Muscle layer of colon (tissue), 2 donors: Measurements from ENCODE around the gene SRRM5.

ENCODE experiments used
- H3K27ac ChIP-seq: one replicate; pipeline ENCODE4 v1.7.0; 2013; ENCODE audit warnings: low read depth, mild to moderate bottlenecking, low read length, moderate library complexity
- H3K27me3 ChIP-seq, 2 donors: one replicate each; pipeline ENCODE4 v1.7.0; 2013; ENCODE audit warnings: low read length in 2 of 2, mild to moderate bottlenecking in 2 of 2; ENCODE audit not compliant: insufficient read depth in 2 of 2, control insufficient read depth in 1 of 2
- H3K36me3 ChIP-seq: one replicate; pipeline ENCODE4 v1.7.0; 2013; ENCODE audit warnings: mild to moderate bottlenecking, low read length; ENCODE audit not compliant: insufficient read depth
- H3K4me1 ChIP-seq: one replicate; pipeline ENCODE4 v1.7.0; 2013; ENCODE audit warnings: mild to moderate bottlenecking, low read length; ENCODE audit not compliant: insufficient read depth
- H3K4me3 ChIP-seq, 2 donors: one replicate each; pipeline ENCODE4 v1.7.0; 2013; ENCODE audit warnings: low read length in 2 of 2, low read depth in 1 of 2, mild to moderate bottlenecking in 1 of 2, moderate library complexity in 1 of 2
- H3K9ac ChIP-seq: one replicate; pipeline ENCODE4 v1.7.0; 2013; ENCODE audit warnings: low read length
- H3K9me3 ChIP-seq: one replicate; pipeline ENCODE4 v1.7.0; 2013; ENCODE audit warnings: mild to moderate bottlenecking, low read length
- donor health status: abdominal sarcoma.
- donor health status: Adenocarcinoma of cecum.

Gene SRRM5, protein sequence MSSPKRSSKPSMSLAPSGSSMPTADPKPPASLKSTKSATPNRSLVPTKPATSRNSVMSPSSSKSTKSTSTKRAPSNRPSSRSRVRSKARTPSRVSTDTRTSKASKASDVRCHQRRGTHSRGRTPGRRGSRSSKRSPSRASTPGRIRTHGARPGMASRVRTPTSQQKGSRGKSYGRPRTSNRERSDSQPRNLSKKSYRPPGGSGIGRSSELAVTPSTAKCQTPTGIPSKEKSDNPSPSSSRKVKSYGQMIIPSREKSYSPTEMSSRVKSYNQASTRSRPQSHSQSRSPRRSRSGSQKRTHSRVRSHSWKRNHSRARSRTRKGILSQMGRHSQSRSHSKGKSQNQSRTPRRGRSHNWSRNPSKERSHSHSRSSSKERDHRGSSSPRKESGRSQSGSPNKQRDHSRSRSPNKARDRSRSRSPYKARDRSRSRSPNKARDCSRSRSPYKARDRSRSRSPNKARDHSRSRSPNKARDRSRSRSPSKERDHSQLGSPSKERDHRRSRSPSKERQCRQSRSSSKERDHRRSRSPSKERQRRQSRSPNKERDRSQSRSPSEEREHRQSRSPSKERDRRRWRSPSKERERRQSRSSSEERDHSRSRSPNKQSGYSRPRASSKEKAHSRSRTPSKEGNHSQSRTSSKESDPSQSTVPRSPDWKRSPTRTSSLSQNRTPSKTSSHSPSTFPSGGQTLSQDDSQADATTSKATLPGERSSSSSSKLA

GRCh38 chr19:43611788-43612187 is at the start of gene SRRM5:
SRRM5 (plus strand) TSS chr19:43612088; CDS start chr19:43612122, 34 bp downstream.
- Histone ChIP-seq H3K4me1 (no peaks in the 10 kb centered on the region), H3K36me3 (peaks cover 33% of the 10 kb centered on the region), H3K4me3 (no peak within 1 kb of the TSS), H3K9ac (no peak within 1 kb of the TSS), H3K27me3 (no peaks in the 10 kb centered on the region), H3K27ac (no peak within 1 kb of the TSS), H3K9me3 (no peaks in the 10 kb centered on the region)

DNA sequence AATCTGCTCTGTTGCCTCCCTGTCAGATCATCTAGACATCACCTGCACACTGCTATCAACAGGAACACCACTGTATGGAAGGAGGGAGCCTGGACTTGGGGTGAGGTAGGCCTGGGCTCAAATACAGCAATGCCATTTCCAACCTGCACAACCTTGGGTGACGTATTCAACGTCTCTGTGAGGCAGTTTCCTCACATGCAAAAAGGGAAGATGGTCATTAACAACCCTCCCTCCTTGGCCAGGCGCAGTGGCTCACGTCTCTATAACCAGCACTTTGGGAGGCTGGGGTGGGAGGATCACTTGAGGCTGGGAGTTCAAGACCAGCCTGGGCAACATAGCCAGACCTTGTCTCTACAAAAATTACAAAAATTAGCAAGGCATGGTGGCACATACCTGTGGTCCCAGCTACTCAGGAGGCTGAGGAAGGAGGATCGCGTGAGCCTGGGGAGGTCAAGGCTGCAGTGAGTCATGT is 49.6 kb upstream of the SRRM5 start:
- peaks cover 2% of the 10 kb centered on the region for H3K36me3 ChIP-seq
- H3K27ac ChIP-seq = no peak overlapping the region
- no peak overlapping the region for H3K4me3 ChIP-seq
- H3K9me3 ChIP-seq = no peaks in the 10 kb centered on the region
- H3K27me3 ChIP-seq = no peaks in the 10 kb centered on the region
- H3K9ac ChIP-seq = no peak overlapping the region
- H3K4me1 ChIP-seq = peaks cover 16% of the 10 kb centered on the region

DNA sequence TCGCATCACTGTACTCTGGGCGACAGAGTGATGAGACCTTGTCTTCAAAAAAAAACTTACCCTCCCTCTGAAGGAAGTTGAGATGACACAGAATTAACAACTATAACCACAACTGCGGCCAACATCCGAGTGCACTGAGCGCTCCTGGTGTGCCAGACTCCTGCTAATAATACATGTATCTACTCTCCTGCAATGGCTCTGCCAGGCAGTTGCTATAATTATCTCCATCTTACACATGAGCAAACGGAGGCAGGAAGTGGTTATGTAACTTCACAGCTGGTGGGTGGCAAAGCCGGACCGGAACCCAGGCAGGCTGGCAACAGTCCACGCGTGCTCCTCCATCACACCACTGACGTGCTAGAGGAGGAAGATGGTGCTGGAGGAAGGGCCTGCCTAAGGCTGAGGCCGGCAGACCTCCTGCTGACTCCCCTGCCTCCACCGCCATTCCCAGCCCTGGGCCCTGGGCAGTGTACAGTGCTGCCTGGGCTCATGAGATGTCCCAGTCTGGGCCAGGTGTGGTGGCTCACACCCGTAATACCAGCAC is 49.1 kb upstream of the SRRM5 start:
- Histone ChIP-seq H3K36me3 (no peaks in the 10 kb centered on the region), H3K27me3 (no peaks in the 10 kb centered on the region), H3K27ac (no peak overlapping the region), H3K9me3 (no peaks in the 10 kb centered on the region), H3K4me3 (no peak overlapping the region), H3K9ac (no peak overlapping the region), H3K4me1 (peaks cover 16% of the 10 kb centered on the region)

DNA sequence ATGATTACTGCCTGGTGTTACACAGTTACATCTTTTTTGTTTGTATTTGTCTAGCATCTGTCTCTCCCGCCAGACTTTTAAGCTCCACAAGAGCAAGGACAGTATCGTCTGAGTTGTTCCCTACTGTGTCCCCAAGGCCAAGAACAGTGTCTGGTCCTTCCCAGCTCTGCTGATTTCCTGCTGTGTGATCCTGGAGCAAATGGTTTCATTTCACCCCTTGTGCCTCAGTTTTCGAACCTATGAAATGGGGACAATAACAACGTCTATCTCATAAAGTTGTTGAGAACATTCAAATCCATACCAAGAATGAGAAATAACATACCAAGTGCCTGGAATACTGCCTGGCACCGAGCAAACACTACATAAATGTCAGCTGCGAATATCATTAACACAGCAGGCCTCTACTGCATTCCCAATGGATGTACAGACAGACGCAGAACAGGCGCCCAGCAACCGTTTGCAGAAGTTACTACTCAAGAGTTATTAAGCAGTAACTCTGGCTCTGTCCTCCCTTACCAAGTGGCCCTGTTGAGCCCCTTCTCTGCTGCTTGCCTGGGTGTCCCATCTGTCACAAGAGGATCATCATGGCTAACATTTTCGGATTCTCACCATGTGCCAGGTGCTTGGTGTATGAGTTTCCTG is 48.0 kb upstream of the SRRM5 start:
- Histone ChIP-seq H3K9ac (no peak overlapping the region), H3K27me3 (no peaks in the 10 kb centered on the region), H3K4me3 (no peak overlapping the region), H3K27ac (no peak overlapping the region), H3K4me1 (peaks cover 16% of the 10 kb centered on the region), H3K9me3 (no peaks in the 10 kb centered on the region), H3K36me3 (no peaks in the 10 kb centered on the region)

DNA sequence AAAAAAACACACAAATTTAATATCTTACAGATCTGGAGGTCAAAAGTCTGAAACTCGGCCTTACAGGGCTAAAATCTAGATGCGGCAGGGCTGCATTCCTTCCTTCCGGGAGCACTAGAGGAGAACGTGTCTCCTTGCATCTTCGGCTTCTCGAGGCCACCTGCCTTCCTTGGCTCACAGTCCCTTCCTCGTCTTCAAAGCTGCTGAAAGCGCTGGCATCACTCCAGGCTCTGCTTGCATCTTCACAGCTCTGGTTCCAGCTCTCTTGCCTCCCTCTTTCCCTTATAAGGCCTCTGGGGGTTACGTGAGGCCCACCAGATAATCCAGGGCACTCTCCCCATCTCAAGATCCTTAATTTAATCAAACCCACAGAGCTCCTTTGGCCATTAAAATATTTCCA is 47.1 kb upstream of the SRRM5 start:
- Histone ChIP-seq H3K4me3 (no peak overlapping the region), H3K36me3 (no peaks in the 10 kb centered on the region), H3K9me3 (no peaks in the 10 kb centered on the region), H3K4me1 (peaks cover 16% of the 10 kb centered on the region), H3K9ac (no peak overlapping the region), H3K27me3 (no peaks in the 10 kb centered on the region), H3K27ac (no peak overlapping the region)

DNA sequence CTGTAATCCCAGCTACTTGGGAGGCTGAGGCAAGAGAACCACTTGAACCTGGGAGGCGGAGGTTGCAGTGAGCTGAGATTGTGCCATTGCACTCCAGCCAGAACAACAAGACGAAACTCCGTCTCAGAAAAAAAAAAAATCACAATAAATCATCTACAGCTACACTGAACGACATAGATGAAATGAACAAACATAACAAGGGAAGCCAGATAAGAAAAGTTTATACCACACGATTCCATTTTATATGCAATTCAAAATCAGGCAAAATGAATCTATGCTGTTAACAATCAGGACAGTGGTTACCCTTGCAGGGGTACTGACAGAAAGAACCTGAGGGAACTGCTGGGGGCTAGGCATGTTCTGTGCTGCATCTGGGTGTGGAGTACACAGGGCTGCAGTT is 42.2 kb upstream of the SRRM5 start:
- H3K4me3 ChIP-seq = no peak overlapping the region
- no peak overlapping the region for H3K27ac ChIP-seq
- no peak overlapping the region for H3K9ac ChIP-seq
- H3K4me1 ChIP-seq = peaks cover 4% of the 10 kb centered on the region
- peaks cover 8% of the 10 kb centered on the region for H3K36me3 ChIP-seq
- no peaks in the 10 kb centered on the region for H3K27me3 ChIP-seq
- H3K9me3 ChIP-seq = no peaks in the 10 kb centered on the region

DNA sequence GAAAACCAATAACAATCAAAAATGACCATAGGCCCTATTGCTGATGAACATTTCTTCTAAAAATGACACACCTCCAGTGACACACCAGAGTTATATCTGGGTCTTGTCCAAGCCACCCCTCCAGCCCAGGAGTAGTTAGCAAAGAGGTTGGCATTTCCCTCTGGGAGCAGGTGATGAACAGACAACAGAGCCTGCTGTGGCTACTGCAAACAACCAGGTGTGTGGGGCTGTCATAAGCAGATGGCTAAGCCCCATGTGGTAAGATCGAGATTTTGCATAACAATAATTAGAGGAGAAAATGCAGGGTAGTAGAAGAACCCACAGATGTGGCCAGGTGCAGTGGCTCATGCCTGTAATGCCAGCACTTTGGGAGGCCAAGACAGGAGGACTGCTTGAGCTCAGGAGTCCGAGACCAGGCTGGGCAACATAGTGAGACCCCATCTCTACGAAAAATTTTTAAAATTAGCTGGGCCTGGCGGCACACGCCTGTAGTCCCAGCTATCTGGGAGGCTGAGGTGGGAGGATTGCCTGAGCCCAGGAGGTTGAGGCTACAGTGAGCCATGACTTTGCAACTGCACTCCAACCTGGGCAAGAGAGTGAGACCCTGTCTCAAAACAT is 41.6 kb upstream of the SRRM5 start:
- Histone ChIP-seq H3K4me3 (no peak overlapping the region), H3K27ac (no peak overlapping the region), H3K36me3 (peaks cover 8% of the 10 kb centered on the region), H3K9ac (no peak overlapping the region), H3K4me1 (peaks cover 8% of the 10 kb centered on the region), H3K9me3 (no peaks in the 10 kb centered on the region), H3K27me3 (no peaks in the 10 kb centered on the region)

DNA sequence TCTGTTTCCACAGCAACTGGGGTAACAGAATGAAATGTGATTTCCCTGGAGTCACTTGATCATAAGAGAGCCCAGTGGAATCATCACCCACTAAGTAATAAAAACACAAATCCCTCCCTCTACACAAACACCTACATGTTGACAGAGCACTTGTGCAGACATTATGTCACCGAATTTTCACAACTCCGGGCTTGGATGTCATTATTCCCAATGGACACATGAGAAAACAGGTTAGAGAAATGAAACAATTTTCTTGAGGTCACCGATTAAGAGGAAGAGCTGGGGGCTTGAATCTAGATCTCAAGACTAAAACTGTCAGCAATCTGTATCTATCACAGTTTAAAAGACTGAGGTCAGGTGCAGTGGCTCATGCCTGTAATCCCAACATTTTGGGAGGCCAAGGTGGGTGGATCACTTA is 39.7 kb upstream of the SRRM5 start:
- Histone ChIP-seq H3K9ac (no peak overlapping the region), H3K27ac (no peak overlapping the region), H3K27me3 (no peaks in the 10 kb centered on the region), H3K4me1 (peaks cover 14% of the 10 kb centered on the region), H3K9me3 (no peaks in the 10 kb centered on the region), H3K4me3 (no peak overlapping the region), H3K36me3 (peaks cover 8% of the 10 kb centered on the region)

DNA sequence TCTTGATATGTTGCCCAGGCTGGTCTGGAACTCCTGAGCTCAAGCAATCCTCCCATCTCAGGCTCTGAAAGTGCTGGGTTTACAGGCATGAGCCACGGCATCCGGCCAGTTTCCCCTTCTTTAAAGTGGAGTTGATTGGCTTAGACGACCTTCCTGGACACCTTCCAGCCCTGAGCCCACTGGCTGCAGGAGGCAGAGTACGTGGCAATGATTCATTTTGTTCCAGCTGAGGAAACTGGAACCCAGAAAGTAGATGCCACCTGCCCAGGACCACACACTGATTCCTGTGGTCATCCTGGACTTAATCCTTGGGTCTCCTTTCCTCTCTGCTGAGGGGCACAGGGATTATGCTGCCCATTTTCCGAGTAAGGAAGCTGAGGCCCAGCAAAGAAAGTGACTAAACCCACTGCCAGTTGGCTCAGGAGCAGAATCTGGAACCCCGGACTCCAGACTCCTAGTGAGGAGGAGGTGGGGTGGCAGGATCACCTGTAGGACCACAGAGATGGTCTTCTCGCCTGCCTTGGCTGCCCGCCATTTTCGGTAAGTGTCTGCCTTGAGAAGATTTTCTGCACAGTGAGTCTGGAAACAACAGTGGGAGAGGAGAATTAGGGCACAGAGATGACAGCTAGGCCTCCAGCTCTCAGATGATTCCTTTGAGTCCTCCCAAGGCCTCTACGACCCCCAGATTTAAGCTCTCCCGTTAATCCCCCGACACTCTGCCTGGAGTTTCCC is 37.3 kb upstream of the SRRM5 start:
- Histone ChIP-seq H3K4me3 (peak overlapping the region; percentile 47 to 95), H3K4me1 (peaks cover 14% of the 10 kb centered on the region), H3K9me3 (no peaks in the 10 kb centered on the region), H3K36me3 (peaks cover 8% of the 10 kb centered on the region), H3K27me3 (no peaks in the 10 kb centered on the region), H3K27ac (peak overlapping the region; percentile 62), H3K9ac (peak overlapping the region; percentile 92)

DNA sequence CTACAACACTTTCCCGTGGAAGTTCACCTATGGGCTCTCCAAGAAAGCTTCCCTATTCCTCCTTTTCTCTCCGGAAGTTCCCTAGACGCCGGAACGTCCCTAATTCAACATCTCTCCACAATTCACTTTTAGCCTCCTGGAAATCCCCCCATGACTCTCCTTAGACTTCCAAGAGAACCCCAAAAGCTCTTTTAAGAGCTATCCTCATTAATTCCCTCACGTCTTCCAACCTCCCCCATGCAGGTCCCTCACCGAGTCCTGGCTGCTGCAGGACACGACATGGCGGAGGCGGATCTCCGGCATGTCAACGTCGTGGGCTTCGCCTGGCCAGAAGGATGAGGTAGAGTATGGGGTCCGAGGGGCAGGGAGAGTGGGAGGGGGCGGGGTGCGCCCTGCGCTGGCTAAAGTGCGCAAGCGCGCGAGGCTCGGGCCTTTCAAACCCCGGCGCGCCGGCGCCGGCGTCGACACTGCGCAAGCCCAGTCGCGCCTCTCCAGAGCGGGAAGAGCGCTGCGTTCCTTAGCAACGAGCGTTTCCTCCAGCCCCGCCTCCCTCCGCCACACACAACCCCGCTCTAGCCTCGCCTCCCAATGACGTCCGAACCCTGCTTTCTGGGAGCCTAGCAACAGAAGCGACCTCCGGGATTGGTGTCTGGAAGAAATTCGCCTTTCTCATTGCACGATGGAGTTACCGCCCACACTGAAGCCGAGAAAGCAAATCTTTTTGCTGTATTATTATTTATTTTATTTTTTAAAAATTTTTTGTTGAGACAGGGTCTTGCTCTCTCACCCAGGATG is 36.5 kb upstream of the SRRM5 start, which contains the start of the genes PINLYP and XRCC1:
Gene PINLYP, plus strand, starts transcription at position 646 of the 795 bp plus-strand sequence. CDS start 1,391 bp downstream, outside the sequence.
Gene XRCC1, minus strand, starts transcription at position 372 of the 795 bp plus-strand sequence. Its CDS starts 69 bp downstream, at position 303.
- Histone ChIP-seq H3K4me1 (peaks cover 18% of the 10 kb centered on the region), H3K27ac (peak within 1 kb of the TSS; percentile 62), H3K9me3 (no peaks in the 10 kb centered on the region), H3K4me3 (peak within 1 kb of the TSS; percentile 47 to 95), H3K27me3 (no peaks in the 10 kb centered on the region), H3K9ac (peak within 1 kb of the TSS; percentile 92), H3K36me3 (peaks cover 8% of the 10 kb centered on the region)
